DMS 273 treated with DMSO at 0.1 percent for 48 hours (cell line): ENCODE results near the gene LPP.
A peak's percentile ranks its signal among the peaks of the same experiment; 100 is the strongest.

ENCODE experiments used
- DNase-seq: peaks from one replicate; lab custom pipeline; 2025; lab: John Stamatoyannopoulos, UW

LPP gene

GRCh38 chr3:188518416-188518815 lies 364.5 kb downstream of the LPP start:
- no peak for DNase-seq

- no peak for DNase-seq
Measured at GRCh38 chr3:188518835-188519452, 365.0 kb downstream of the LPP start.

- DNase-seq: no peak
Measured at GRCh38 chr3:188520466-188520865, 366.5 kb downstream of the LPP start.

- no peak for DNase-seq
Measured at GRCh38 chr3:188522115-188522514, 368.2 kb downstream of the LPP start.

DNA sequence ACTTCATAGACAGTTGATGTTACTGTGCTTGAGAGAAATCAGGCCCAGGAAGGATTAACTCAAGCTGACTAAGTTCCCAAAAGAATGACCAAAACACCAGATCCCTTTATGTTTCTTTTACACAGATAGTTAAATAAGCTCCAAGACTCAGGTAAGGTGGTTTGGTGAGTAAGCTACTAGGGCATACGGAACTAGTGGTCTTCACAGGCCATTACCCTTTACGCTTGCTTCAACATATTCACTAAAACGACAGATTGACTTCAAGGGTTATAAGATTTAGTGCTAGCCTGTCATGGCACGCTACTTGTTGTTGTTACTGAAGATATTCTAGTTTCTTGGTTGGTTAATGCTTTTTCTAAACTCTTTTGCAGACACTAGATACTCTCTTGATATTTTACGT lies 369.3 kb downstream of the LPP start:
- DNase-seq: no peak

- DNase-seq: no peak
Measured at GRCh38 chr3:188524052-188524451, 370.1 kb downstream of the LPP start.

DNA sequence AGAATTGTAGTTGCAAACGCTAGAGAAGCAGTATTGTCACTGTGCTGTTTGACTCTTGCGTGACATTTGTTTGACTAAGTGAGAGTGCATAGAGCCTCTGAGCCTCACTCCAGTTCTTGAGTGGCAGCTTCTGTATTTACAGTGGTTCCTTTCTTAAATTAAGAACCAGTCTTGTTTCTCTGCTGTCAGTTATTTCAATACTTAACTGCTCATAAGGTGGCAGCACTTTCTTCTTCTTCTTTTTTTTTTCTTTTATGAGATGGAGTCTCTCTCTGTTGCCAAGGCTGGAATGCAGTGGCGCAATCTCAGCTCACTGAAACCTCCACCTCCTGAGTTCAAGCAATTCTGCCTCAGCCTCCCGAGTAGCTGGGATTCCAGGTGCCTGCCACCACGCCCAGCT lies 372.1 kb downstream of the LPP start:
- DNase-seq: no peak

DNA sequence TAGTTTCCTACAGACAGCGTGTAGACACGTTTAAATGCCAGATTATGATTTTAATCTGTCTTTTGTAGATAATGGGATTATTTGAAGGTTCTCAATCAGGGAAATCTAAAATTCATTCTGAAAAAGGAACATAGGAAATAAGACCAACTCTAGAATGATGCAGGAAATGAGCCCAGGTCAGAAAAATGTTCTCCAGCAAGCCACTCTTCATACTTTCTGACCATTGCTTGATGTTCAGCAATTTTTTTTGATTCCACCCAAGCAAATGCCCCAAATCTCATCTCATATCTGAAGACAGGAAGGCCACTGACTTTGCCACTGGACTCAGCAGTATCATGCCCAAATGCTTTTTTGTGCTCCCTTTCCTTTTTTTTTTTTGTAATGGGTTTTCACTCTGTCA lies 373.4 kb downstream of the LPP start:
- no peak for DNase-seq

GRCh38 chr3:188528396-188528795 lies 374.4 kb downstream of the LPP start:
- no peak for DNase-seq

GRCh38 chr3:188529228-188529627 lies 375.3 kb downstream of the LPP start:
- no peak for DNase-seq

DNA sequence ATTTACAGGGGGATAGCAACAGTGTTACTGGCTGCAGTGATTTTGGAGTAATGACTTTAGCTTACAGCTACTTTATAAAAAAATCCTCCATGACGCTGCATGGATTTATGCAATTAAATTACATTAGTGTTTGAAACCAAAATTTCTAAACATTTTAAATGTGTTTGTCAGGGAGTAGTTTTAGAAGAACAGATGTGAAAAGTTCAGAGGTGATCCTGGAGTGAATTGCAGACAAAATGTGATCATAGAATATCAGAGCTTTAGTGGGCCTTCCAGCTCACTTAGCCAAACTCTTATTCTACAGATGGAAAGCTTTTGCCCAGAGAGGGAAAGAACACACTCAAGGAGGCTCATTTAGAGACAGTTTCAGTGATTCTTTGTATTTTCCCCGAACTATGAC lies 376.3 kb downstream of the LPP start:
- DNase-seq: no peak

DNA sequence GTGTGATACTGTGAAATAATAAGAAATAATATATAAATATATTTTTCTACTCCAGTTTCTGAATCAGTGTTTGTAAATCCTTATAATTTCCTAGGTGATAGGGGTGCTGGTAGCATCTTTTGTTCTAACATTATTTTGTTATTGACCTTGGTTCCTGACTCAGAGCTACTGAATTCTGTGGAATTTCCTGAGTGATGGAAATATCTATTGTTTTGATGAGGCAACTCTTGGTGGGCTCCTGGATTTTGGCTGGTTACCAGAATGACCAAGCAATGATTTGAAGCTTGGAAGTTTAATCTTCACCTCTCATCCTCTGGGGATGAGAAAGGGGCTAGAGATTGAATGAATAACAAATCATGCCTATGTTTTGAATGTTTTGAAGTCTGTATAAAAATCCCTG lies 377.3 kb downstream of the LPP start:
- no peak for DNase-seq

- no peak for DNase-seq
Measured at GRCh38 chr3:188533172-188533571, 379.2 kb downstream of the LPP start.

DNA sequence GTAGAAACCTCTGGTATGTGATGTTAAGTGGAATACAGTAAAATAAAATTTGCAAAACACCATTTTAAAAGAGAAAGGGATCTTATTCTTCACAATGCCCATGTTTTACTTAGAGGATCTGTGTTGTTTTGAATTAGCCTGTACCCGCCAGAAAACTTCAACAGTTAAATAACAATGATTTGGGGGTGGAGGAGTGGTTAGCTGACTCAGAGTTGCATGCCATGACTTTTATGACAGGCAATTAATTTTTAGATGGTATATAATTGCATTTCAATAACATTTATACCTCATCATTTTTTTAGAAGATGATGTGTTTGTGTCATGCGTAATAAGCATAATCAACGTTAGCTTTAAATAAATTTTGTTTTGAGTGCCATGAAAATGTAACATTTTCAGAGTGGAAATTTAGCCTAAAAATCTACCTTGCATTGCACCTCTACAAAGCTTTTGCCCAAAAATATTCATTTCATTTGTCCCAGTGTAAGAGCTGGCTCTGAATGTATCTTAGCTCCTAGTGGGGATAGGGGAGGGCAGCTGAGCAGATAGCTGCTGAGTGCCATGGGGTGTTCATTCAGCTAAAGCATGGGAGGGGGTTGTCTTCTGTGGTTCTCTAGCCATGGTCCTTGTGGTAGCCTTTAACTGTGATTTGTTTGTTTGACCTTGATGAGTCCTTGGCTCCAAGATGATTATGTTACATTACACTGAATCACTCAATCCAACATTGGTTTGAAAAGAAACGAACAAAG lies 379.8 kb downstream of the LPP start:
- DNase-seq: no peak

DNA sequence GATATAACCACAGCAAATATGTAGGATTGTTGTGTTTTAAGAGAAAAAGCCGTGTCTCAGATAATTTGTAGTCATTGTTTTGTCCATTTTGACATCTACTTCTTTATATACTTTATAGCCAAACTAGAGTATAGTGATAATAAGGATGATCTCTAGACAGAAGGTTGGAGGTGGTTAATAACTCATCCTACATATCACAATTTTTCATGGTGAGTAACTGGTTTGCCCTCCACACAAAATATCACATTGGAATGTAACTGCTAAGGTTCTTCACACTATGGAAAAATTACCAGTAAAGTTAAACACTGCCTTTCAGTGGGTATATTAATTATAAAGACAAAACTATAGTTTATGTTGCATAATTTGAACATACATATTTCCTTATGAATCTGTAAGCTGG lies 380.7 kb downstream of the LPP start:
- DNase-seq: no peak

GRCh38 chr3:188537606-188538005 lies 383.6 kb downstream of the LPP start:
- no peak for DNase-seq

DNA sequence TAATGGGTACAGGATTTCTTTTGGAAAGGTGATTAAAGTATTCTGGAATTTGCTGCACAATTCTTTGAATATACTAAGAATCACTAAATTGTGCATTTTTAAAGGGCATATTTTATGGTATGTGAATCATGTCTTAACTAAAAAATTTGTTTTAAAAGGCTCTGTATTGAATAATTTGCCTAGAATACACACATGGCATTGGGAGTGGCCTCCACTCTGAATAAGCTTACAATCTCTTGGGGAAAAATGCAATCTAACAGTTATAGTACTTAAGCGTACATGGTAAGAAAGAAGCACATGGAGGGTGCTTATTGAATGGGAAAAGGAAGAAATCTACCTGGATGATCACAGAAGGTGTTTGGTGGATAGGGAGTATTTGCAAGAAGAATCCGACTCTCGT lies 385.1 kb downstream of the LPP start:
- no peak for DNase-seq

- DNase-seq: peak; percentile 51
Measured at GRCh38 chr3:188539631-188540194, 385.8 kb downstream of the LPP start.

GRCh38 chr3:188542196-188542595 lies 388.2 kb downstream of the LPP start:
- DNase-seq: no peak

GRCh38 chr3:188544012-188544411 lies 390.1 kb downstream of the LPP start:
- DNase-seq: no peak

- DNase-seq: no peak
Measured at GRCh38 chr3:188546835-188547670, 393.1 kb downstream of the LPP start.

DNA sequence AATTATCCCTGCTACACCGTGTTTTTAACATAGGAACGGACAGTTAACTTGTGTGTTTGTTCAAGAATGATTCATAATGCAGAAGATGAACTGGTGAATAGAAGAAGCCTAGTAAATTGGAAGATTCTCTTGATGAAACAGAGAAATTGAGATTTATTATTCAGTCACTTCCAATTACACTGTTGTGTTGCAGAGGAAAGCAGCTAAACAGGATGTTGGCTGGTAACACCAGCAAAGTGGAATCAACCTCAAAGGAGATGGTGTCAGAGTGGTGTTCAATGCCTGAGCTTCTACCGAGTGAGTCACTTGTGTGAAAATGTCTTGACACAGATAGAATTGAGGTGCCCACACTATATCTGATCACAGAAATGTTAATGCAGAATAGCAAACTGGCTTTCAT lies 399.6 kb downstream of the LPP start:
- DNase-seq: no peak

GRCh38 chr3:188554404-188554803 lies 400.4 kb downstream of the LPP start:
- no peak for DNase-seq
